B cell (primary cell): ENCODE data around the gene DIPK1A. TPM values are rescaled to one million over a fixed set of nuclear protein-coding genes. Genes with fewer than 3 reads are reported as not detected.

Experiments
- ATAC-seq: fragments of 200-7000 bp; cut with Tn5 transposase; one replicate; pipeline ENCODE4 v1.10.0; 2021; ENCODE audit warnings: low read depth, mild to moderate bottlenecking, moderate number of reproducible peaks, moderate library complexity
- CTCF ChIA-PET: fragments of 350-600 bp; sonication (Branson Sonifier 250); formaldehyde crosslinking; loops from one replicate; lab custom pipeline; 2021; ENCODE audit warnings: antibody characterized with exemption, inconsistent platforms; lab: Charles Lee
- POLR2A ChIA-PET: fragments of 350-600 bp; sonication (Branson Sonifier 250); formaldehyde crosslinking; loops from one replicate; lab custom pipeline; 2021; ENCODE audit warnings: antibody characterized with exemption; lab: Charles Lee
- DNase-seq: peaks from one replicate; pipeline ENCODE4 v3.0.0; 2013
- H2AFZ ChIP-seq: 2 replicates; pipeline ENCODE4 v1.6.1; 2012; ENCODE audit warnings: mild to moderate bottlenecking, low read depth, low read length; ENCODE audit not compliant: insufficient read depth, poor library complexity, severe bottlenecking
- H3K27ac ChIP-seq, 2 donors: 1 replicate in 1 of 2; 2 replicates in 1 of 2; pipeline ENCODE4 v1.5.1; 2012 to 2013; ENCODE audit warnings: low read length in 2 of 2, mild to moderate bottlenecking in 2 of 2, moderate library complexity in 1 of 2
- H3K27me3 ChIP-seq, 4 experiments: fragments of 200-600 bp in 1 of 4; sonication (generic) in 1 of 4; replicated peaks in 1 of 4; 1 replicate in 2 of 4; 2 replicates in 2 of 4; pipeline versions ENCODE4 v1.6.1 to v1.7.0; 2013 to 2016; ENCODE audit warnings: low read length in 3 of 4, mild to moderate bottlenecking in 2 of 4, mixed read lengths in 1 of 4, moderate library complexity in 1 of 4; ENCODE audit not compliant: insufficient read depth in 4 of 4, control insufficient read depth in 3 of 4; ENCODE audit errors: control extremely low read depth in 1 of 4
- H3K36me3 ChIP-seq, 2 experiments: replicated peaks in 1 of 2; 1 replicate in 1 of 2; 2 replicates in 1 of 2; pipeline versions ENCODE4 v1.6.1 to v1.7.1; 2013; ENCODE audit warnings: low read length in 1 of 2; ENCODE audit not compliant: insufficient read depth in 2 of 2, control insufficient read depth in 1 of 2; ENCODE audit errors: control extremely low read depth in 1 of 2, extremely low read depth in 1 of 2
- H3K4me1 ChIP-seq, 2 donors: fragments of 200-600 bp in 1 of 2; sonication (generic) in 1 of 2; 1 replicate in 1 of 2; 2 replicates in 1 of 2; pipeline versions ENCODE4 v1.5.1 to v1.6.1; 2013 to 2017; ENCODE audit warnings: low read length in 2 of 2; ENCODE audit not compliant: control insufficient read depth in 2 of 2, insufficient read depth in 2 of 2
- H3K4me2 ChIP-seq: replicated peaks from 2 replicates; pipeline ENCODE3; 2012; ENCODE audit warnings: mild to moderate bottlenecking, low read depth, low read length; ENCODE audit not compliant: poor library complexity, severe bottlenecking
- H3K4me3 ChIP-seq, 5 experiments: fragments of 200-600 bp in 1 of 5; sonication (generic) in 1 of 5; 1 replicate in 3 of 5; 2 replicates in 2 of 5; pipeline versions ENCODE4 v1.5.1 to v1.7.0; 2011 to 2016; ENCODE audit warnings: low read length in 4 of 5, mild to moderate bottlenecking in 4 of 5, low read depth in 2 of 5, control low read depth in 1 of 5, moderate library complexity in 1 of 5; ENCODE audit not compliant: insufficient read depth in 1 of 5; ENCODE audit errors: control extremely low read depth in 1 of 5, extremely low read depth in 1 of 5
- H3K79me2 ChIP-seq: fragments of 200-600 bp; sonication (generic); one replicate; pipeline ENCODE4 v1.6.0; 2016; ENCODE audit warnings: low read length; ENCODE audit not compliant: control insufficient read depth, insufficient read depth
- H3K9ac ChIP-seq: fragments of 200-600 bp; sonication (generic); 2 replicates; pipeline ENCODE4 v1.6.1; 2017; ENCODE audit warnings: mild to moderate bottlenecking, low read length, moderate library complexity
- H3K9me3 ChIP-seq, 3 donors: one replicate each; pipeline versions ENCODE4 v1.6.1 to v1.7.1; 2013; ENCODE audit warnings: low read length in 2 of 3; ENCODE audit not compliant: control insufficient read depth in 2 of 3, insufficient read depth in 1 of 3; ENCODE audit errors: control extremely low read depth in 1 of 3
- H4K20me1 ChIP-seq: 2 replicates; pipeline ENCODE4 v1.6.0; 2012; ENCODE audit warnings: mild to moderate bottlenecking, low read length; ENCODE audit not compliant: insufficient read depth, control insufficient read depth, poor library complexity, severe bottlenecking
- H3K27ac Mint-ChIP-seq: one replicate; pipeline ENCODE4 v1.8.0; 2021; ENCODE audit warnings: mixed read lengths
- H3K27me3 Mint-ChIP-seq: one replicate; pipeline ENCODE4 v1.8.0; 2021; ENCODE audit warnings: mixed read lengths
- H3K4me1 Mint-ChIP-seq: one replicate; pipeline ENCODE4 v1.8.0; 2021; ENCODE audit warnings: mixed read lengths
- H3K4me3 Mint-ChIP-seq: one replicate; pipeline ENCODE4 v1.8.0; 2021; ENCODE audit warnings: mixed read lengths
- H3K9me3 Mint-ChIP-seq: one replicate; pipeline ENCODE4 v1.8.0; 2022; ENCODE audit warnings: mixed read lengths; ENCODE audit not compliant: insufficient read depth
- EZH2 ChIP-seq: IDR thresholded peaks from 2 replicates; pipeline ENCODE4 v1.6.1; 2012; ENCODE audit warnings: borderline replicate concordance, low read depth, mild to moderate bottlenecking, moderate library complexity, low read length; ENCODE audit not compliant: insufficient read depth, poor library complexity, severe bottlenecking
- WGBS: methylation state at CpG from one replicate; pipeline ENCODE4 v1.1.5; 2013; ENCODE audit warnings: missing lambda C conversion rate; ENCODE audit not compliant: insufficient coverage; 5-methylcytosine and 5-hydroxymethylcytosine counted together
- intact Hi-C: fragments of 100-400 bp; cut with micrococcal nuclease; formaldehyde crosslinking; loops from one replicate; pipeline ENCODE4 v1.10.0; 2022
- polyA plus RNA-seq: library from polyadenylated mRNA; depleted of rRNA; stranded (reverse); fragments of >200 nt; gene quantifications from 2 replicates; pipeline ENCODE4 v1.2.3, GENCODE V29; 2012
- total RNA-seq, 2 donors: library from RNA; stranded (reverse); fragments of 120-200 nt in 1 of 2; gene quantifications; 1 replicate in 1 of 2; 2 replicates in 1 of 2; pipeline versions ENCODE4 v1.2.3 to v1.2.4, GENCODE V29; 2013 to 2022
- TF ChIP-seq, protein P1 (sequence below): fragments of 200-600 bp; IDR thresholded peaks from one replicate; pipeline ENCODE4 v1.8.0; 2022; ENCODE audit warnings: antibody characterized with exemption, mild to moderate bottlenecking

The DIPK1A gene
- total and polyA plus RNA-seq, 2 donors (not counting 1 experiment from before 2014, with no cell fraction given): 10.7 to 22.7 TPM

DNA sequence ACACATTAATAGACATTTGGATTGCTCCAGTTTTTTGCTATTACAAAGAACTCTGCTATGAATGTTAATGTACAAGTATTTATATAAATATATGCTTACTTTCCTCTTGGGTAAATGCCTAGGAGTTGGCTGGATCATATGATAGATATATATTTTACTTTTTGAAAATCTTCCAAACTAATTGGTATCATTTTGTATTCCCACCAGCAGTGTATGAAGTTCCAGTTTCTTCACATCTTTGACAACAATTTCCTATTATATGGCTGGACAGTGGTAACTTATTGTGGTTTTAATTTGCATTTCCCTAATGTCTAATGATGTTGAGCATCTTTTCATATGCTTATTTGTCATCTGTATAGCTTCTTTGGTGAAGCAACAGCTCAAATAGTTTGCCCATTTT, 23.8 kb upstream of the DIPK1A start:
- Mint-ChIP-seq H3K27ac (no peak overlapping the region), H3K27me3 (no peaks in the 10 kb centered on the region), H3K9me3 (no peaks in the 10 kb centered on the region), H3K4me3 (no peak overlapping the region), H3K4me1 (peaks cover 30% of the 10 kb centered on the region)
- H4K20me1 ChIP-seq: no peaks in the 10 kb centered on the region
- no peak overlapping the region for H3K4me3 ChIP-seq
- no peaks in the 10 kb centered on the region for H3K36me3 ChIP-seq
- no peak overlapping the region for H3K9ac ChIP-seq
- ATAC-seq: no peak
- H3K4me1 ChIP-seq: peaks cover 26% of the 10 kb centered on the region in 2 donors
- H3K27ac ChIP-seq: no peak overlapping the region
- H3K79me2 ChIP-seq: no peaks in the 10 kb centered on the region
- no peak overlapping the region for H2AFZ ChIP-seq
- TF ChIP-seq, protein P1, sequence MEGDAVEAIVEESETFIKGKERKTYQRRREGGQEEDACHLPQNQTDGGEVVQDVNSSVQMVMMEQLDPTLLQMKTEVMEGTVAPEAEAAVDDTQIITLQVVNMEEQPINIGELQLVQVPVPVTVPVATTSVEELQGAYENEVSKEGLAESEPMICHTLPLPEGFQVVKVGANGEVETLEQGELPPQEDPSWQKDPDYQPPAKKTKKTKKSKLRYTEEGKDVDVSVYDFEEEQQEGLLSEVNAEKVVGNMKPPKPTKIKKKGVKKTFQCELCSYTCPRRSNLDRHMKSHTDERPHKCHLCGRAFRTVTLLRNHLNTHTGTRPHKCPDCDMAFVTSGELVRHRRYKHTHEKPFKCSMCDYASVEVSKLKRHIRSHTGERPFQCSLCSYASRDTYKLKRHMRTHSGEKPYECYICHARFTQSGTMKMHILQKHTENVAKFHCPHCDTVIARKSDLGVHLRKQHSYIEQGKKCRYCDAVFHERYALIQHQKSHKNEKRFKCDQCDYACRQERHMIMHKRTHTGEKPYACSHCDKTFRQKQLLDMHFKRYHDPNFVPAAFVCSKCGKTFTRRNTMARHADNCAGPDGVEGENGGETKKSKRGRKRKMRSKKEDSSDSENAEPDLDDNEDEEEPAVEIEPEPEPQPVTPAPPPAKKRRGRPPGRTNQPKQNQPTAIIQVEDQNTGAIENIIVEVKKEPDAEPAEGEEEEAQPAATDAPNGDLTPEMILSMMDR: no peak
- TF ChIP-seq EZH2: no peak
- H3K9me3 ChIP-seq: peaks cover 0 to 8% (median 0%) of the 10 kb centered on the region in 3 donors
- intact Hi-C loops: no loop called here
- H3K27me3 ChIP-seq: no peaks in the 10 kb centered on the region
- no peak for DNase-seq
- CTCF ChIA-PET: interaction anchor here (1.8 to 3.9 kb wide), 2 partner anchors 10 to 16 kb away, joined by 6 to 27 read pairs; no protein-coding TSS in a partner anchor
- no peak overlapping the region for H3K4me2 ChIP-seq
- POLR2A ChIA-PET: no interaction called here

DNA sequence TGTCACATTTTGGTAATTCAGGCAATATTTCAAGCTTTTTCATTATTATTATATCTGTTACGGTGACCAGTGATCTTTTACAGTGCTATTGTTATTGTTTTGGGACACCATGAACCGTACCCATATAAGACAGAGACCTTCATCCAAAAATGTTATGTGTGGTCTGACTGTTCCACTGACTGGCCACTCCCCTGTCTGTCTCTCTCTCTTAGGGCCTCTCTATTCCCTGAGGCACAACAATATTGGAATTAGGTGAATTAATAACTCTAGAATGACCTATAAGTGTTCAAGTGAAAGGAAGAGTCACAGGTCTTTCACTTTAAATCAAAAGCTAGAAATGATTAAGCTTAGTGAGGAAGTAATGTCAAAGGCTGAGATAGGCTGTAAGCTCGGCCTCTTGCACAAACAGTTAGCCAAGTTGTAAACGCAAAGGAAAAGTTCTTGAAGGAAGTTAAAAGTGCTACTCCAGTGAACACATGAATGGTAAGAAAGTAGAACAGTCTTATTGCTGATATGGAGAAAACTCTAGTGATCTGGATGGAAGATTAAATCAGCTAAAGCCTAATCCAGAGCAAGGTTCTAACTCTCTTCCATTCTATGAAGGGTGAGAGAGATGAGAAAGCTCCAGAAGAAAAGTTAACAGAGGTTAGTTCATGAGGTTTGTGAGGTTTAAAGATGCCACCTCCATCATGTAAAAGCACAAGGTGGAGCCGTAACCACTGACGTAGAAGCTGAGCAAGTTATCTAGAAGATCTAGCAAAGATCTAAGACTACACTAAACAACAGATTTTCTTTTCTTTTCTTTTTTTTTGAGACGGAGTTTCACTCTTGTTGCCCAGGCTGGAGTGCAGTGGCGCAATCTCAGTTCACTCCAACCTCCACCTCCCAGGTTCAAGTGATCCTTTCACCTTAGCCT, 19.7 kb upstream of the DIPK1A start:
- TF ChIP-seq, protein P1: no peak
- no peak for TF ChIP-seq EZH2
- 50% methylated on average over 4 of the region's 8 CpGs for WGBS
- H3K4me1 ChIP-seq: peaks cover 54 to 55% of the 10 kb centered on the region in 2 donors
- H3K4me2 ChIP-seq: peak overlapping the region; percentile 50
- H3K27me3 ChIP-seq: no peaks in the 10 kb centered on the region
- ChIA-PET CTCF (interaction anchor here (0.7 to 4.8 kb wide), 9 partner anchors 9 to 122 kb away, joined by 3 to 76 read pairs (median 12); partner anchors contain the start of gene DIPK1A), POLR2A (interaction anchor here (0.5 to 1.8 kb wide), 6 partner anchors 14 to 187 kb away, joined by 3 to 11 read pairs (median 3); partner anchors contain the start of gene DIPK1A)
- intact Hi-C loops: loop anchor here (1.0 kb wide), 1 partner anchor 9 kb away; no protein-coding TSS in a partner anchor
- peak overlapping the region; percentile 25 for H3K9ac ChIP-seq
- no peaks in the 10 kb centered on the region for H3K36me3 ChIP-seq
- H3K27ac ChIP-seq: peak overlapping the region; percentile 47 to 80
- H3K9me3 ChIP-seq: peaks cover 0 to 14% (median 0%) of the 10 kb centered on the region in 3 donors
- peak; percentile 48 for DNase-seq
- H3K4me3 ChIP-seq: peak overlapping the region in 1 of 5 experiments; percentile 24
- no peaks in the 10 kb centered on the region for H4K20me1 ChIP-seq
- Mint-ChIP-seq H3K4me1 (peaks cover 52% of the 10 kb centered on the region), H3K27me3 (no peaks in the 10 kb centered on the region), H3K4me3 (peak overlapping the region; percentile 69), H3K9me3 (no peaks in the 10 kb centered on the region), H3K27ac (peak overlapping the region; percentile 98)
- peak; percentile 37 for ATAC-seq
- no peaks in the 10 kb centered on the region for H3K79me2 ChIP-seq
- peak overlapping the region; percentile 68 for H2AFZ ChIP-seq
